ENCODE results near the gene ATP7B.

- peak in 1 of 2 donors; percentile 7 for TF ChIP-seq CTCF (conservative IDR thresholded peaks at IDR 0.05 in 1 of 2, IDR thresholded peaks at IDR 0.05 in 1 of 2; ENCODE audit: low read depth in 1 of 2, low read length in 2 of 2)
- no peak for TF ChIP-seq EZH2 (IDR thresholded peaks at IDR 0.05; ENCODE audit: low read length, missing control alignments)
These were observed 97.7 kb downstream of the ATP7B start for GRCh38 chr13:51913421-51914136.
